WI38 (cell line): ENCODE measurements around the gene LTC4S.
A peak's percentile ranks its signal among the peaks of the same experiment; 100 is the strongest.

Experiments used
- H3K4me3 ChIP-seq: 2 replicates; pipeline ENCODE4 v1.5.1; 2011; ENCODE audit warnings: low read depth, mild to moderate bottlenecking, control low read depth, low read length
- CTCF ChIP-seq: IDR thresholded peaks from 2 replicates; pipeline ENCODE4 v1.5.1; 2012; ENCODE audit warnings: low read depth, mild to moderate bottlenecking, control low read depth, low read length

Gene LTC4S

GRCh38 chr5:179800696-179801201 is 7.0 kb downstream of the LTC4S start:
- TF ChIP-seq CTCF = no peak
- H3K4me3 ChIP-seq = no peak overlapping the region

DNA sequence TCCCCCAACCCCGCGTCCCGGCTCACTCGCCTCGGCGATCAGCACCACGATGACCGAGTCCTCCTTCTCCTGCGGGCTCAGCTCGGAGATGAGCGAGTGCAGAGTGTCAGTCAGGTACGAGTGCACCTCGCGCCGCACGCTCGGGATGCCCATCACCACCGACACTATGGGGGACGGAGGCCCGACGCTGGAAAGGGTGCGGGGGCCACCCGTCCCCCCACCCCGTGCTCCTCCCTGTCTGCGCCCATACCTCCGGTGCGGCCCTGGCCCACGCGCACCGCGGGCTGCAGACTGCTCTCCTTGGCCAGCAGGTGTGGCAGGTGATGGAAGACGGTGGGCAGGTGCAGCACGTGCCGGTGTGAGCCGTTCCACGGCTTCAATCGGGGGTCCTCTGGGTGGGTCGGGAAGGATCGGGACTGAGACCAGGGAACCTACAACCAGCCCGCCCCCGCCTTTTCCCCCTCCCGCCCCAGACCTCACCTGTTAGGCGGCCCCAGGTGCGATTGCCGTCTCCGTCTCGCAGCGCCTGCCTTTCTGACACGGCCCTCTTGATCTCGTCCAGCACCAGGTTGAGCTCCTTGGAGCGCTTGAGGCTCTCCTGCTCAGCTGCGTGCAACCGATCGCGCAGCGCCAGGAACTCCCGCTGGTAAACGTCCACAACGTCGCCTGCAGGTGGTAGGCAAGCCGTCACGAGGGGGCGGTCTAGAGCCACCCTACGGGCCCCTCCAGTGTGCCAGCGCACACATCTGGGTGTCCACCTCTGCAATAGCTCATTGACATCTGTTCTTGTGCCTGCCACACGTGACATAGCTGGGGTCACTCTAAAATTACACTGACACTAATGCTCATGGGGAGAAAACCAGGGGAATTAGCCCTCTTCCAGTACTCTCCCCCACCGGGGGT is 7.8 kb downstream of the LTC4S start:
- no peak overlapping the region for H3K4me3 ChIP-seq
- TF ChIP-seq CTCF = no peak

DNA sequence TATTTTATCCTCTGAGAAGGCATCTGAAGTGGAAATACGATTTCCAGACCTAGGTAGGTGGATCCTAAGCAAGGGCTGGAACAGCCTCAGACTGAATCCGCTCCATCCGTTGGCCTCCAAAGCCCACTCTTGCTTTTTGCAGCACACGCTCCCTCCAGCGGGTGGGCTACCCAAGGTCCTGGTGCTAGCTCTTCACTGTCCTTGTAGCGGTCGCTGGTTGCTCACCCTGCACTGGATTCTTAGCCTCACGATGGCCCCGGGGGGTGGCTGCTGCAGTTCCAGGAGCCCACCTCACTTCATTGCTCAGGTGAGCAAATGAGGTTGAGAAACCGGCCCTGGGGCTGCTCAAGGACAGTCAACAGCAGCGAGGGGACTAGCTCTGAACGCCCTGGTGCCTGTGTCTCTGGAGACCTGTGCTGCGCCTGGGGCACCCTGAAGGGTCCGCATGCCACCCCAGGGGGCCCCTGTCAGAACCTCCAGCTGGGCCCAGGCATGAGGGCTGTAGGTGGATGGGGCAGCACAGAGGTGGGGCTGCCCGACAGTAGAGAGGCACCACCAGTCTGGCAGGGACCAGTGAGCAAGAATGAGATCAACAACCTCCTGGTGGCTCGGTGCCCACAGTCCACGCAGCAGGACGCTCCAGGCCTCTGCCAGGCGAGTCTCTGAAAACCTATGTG is 8.6 kb downstream of the LTC4S start:
- TF ChIP-seq CTCF = no peak
- no peak overlapping the region for H3K4me3 ChIP-seq

- H3K4me3 ChIP-seq = no peak overlapping the region
These were observed 9.3 kb downstream of the LTC4S start for GRCh38 chr5:179802950-179803562.

GRCh38 chr5:179803651-179804554 is 10.1 kb downstream of the LTC4S start:
- no peak overlapping the region for H3K4me3 ChIP-seq
- no peak for TF ChIP-seq CTCF

More at GRCh38 chr5:179802950-179803562, 9.3 kb downstream of the LTC4S start:
- no peak for TF ChIP-seq CTCF

- peak overlapping the region; percentile 72; the same call in 1 of the 2 replicates for H3K4me3 ChIP-seq
- no peak for TF ChIP-seq CTCF
These were observed 10.8 kb downstream of the LTC4S start for GRCh38 chr5:179804555-179804947.
